Esophagus squamous epithelium (tissue), 4 donors: ENCODE data around the gene ZNF385B.

Experiments
- POLR2A ChIP-seq, 4 donors: fragments of 450-650 bp; IDR thresholded peaks; one replicate each; pipeline ENCODE4 v1.6.1; 2017; ENCODE audit warnings: antibody characterized with exemption in 4 of 4, mild to moderate bottlenecking in 4 of 4, moderate library complexity in 3 of 4
- TF ChIP-seq, protein P1 (sequence below), 6 experiments: fragments of 450-650 bp in 4 of 6; fragments of 200-600 bp in 2 of 6; sonication (generic) in 2 of 6; IDR thresholded peaks; one replicate each; pipeline ENCODE4 v1.5.1; 2016 to 2019; ENCODE audit warnings: antibody characterized with exemption in 6 of 6, mild to moderate bottlenecking in 4 of 6, moderate library complexity in 4 of 6

DNA sequence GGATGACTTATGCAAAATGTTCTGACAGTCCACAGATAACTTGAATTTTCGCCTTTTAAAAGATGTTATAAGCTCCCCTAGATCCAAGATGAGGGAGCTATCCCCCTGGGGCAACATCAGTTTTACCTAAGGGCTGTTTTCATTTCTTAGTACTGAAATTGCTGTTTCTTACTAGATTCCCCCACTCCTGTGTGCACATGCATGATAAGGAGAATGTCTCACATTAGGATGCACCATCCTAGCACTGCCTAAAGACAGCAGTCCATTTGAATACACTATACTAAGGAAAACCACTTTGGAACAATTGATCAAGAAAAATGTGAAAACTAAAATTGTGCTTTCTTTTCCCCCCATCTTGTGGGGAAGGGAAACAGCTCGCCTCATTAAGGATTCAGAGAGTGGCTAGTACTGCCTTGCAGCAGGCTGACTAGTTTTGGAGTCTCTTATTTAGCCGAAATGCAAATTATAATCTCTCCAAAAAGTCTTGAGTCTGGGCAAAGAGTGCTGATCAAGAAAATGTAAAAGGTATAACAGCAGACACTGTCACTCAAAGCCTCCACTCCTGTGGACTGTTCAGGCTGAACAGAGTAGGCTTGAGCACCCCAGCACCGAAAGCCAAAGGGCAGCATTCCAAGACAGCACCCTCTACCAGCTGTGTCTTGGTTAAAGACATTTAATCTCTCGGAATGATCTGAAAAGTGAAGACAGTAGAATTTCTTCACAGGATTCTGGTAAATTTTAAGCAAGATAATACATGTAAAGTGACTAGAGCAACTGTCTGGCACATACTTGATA, 65.0 kb downstream of the ZNF385B start:
- TF ChIP-seq, protein P1, sequence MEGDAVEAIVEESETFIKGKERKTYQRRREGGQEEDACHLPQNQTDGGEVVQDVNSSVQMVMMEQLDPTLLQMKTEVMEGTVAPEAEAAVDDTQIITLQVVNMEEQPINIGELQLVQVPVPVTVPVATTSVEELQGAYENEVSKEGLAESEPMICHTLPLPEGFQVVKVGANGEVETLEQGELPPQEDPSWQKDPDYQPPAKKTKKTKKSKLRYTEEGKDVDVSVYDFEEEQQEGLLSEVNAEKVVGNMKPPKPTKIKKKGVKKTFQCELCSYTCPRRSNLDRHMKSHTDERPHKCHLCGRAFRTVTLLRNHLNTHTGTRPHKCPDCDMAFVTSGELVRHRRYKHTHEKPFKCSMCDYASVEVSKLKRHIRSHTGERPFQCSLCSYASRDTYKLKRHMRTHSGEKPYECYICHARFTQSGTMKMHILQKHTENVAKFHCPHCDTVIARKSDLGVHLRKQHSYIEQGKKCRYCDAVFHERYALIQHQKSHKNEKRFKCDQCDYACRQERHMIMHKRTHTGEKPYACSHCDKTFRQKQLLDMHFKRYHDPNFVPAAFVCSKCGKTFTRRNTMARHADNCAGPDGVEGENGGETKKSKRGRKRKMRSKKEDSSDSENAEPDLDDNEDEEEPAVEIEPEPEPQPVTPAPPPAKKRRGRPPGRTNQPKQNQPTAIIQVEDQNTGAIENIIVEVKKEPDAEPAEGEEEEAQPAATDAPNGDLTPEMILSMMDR (IDR thresholded peaks at IDR 0.05): no peak
- TF ChIP-seq POLR2A (IDR thresholded peaks at IDR 0.05): no peak
